ENCODE results near the gene C11orf97. TPM values are rescaled to one million over a fixed set of nuclear protein-coding genes. Genes with fewer than 3 reads are reported as not detected.

C11orf97 gene, protein sequence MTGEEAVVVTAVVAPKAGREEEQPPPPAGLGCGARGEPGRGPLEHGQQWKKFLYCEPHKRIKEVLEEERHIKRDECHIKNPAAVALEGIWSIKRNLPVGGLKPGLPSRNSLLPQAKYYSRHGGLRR
- total RNA-seq, result not detected in 2 replicates

DNA sequence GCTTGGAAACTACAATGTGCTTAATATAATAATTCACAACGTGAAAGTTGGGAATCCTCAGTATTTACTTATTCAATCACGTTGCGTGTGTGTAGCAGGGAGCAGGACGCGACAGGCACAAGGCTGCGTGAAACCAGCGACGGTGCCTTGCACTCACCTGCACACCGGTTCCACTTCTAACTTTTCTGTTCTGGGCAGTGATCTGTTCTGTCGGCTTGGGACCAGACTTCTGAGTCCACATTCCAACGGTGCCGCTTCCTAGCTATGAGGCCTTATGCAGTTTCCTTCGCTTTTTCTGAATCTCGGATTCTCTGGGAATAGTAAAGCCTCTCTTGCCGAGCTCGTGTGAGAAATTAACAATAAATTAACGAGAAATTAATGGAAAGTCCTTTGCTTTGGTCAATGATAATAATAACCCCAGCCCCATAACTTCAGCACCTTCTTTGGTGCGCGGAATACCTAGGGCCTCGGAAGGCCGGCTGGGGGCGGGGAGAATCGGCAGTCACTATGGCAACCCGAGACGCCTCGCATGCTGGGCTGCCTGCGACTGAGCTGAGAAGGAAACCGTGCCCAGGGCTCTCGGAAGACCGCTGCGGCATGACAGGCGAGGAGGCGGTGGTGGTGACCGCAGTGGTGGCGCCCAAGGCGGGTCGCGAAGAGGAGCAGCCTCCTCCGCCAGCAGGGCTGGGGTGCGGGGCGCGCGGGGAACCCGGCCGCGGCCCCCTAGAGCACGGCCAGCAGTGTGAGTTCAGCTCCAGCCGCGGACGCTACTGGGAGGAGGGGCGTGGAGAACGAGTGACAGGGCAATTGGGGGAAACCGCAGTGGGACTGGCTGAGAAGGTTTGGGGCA lies at the start of gene C11orf97:
Gene C11orf97, plus strand, starts transcription at position 530 of the 850 bp plus-strand sequence. Its CDS starts 68 bp downstream, at position 598.

GRCh38 chr11:94493281-94494125 lies 18.8 kb upstream of the C11orf97 start, which contains the start of the genes ANKRD49 and MRE11:
Gene ANKRD49, plus strand, starts transcription at chr11:94493984. Its CDS starts 2,710 bp downstream, at chr11:94496694.
Gene MRE11, minus strand, starts transcription at chr11:94493844. Its CDS starts 1,043 bp downstream, at chr11:94492801.

DNA sequence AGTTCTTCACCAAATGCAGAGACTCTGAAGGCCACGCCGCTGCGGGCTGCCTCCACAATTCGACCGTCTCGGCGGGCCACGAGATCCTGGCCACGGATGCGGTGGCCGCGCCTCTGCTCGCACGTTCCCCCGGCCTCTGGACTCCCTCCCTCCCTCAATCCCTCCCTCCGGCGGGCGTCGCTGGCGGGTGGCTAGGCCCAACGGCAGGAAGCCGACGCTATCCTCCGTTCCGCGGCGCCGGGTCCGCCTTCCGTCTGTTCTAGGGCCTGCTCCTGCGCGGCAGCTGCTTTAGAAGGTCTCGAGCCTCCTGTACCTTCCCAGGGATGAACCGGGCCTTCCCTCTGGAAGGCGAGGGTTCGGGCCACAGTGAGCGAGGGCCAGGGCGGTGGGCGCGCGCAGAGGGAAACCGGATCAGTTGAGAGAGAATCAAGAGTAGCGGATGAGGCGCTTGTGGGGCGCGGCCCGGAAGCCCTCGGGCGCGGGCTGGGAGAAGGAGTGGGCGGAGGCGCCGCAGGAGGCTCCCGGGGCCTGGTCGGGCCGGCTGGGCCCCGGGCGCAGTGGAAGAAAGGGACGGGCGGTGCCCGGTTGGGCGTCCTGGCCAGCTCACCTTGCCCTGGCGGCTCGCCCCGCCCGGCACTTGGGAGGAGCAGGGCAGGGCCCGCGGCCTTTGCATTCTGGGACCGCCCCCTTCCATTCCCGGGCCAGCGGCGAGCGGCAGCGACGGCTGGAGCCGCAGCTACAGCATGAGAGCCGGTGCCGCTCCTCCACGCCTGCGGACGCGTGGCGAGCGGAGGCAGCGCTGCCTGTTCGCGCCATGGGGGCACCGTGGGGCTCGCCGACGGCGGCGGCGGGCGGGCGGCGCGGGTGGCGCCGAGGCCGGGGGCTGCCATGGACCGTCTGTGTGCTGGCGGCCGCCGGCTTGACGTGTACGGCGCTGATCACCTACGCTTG lies 31.7 kb downstream of the C11orf97 start, which contains the start of gene FUT4:
Gene FUT4, plus strand, starts transcription at position 227 of the 951 bp plus-strand sequence. Its CDS starts 213 bp downstream, at position 440.

DNA sequence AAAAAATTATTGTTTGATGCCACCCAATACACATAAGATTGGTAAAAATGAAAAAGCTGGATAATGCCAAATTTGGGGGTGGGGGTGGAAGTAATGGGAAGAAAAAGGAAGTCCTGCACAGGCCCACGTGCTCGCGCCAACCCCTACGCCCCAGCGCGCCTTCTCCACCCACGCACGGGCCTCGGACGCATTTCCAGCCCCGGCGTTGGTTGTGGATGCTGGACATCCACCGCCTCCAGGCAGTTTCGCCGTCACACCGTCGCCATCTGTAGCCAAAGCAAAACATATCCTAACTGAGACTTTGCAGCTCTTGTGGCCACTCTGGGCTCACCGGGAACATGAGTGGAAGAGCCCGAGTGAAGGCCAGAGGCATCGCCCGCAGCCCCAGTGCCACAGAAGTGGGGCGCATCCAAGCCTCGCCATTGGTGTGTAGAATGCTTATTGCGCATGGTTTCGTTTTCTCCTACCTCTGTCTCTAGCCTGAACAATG lies 55.0 kb downstream of the C11orf97 start, which contains the start of gene PIWIL4:
Gene PIWIL4, plus strand, starts transcription at position 188 of the 490 bp plus-strand sequence. Its CDS starts 151 bp downstream, at position 339.

Other genes with a start within 250 kb of the C11orf97 start
- not detected in 2 replicates for gene IZUMO1R, start 207.9 kb upstream of the C11orf97 start, total RNA-seq
- gene GPR83, start 111.0 kb upstream of the C11orf97 start, total RNA-seq, result 0.07 TPM in 1 of 2 replicates, not detected in the other
- 10.6 and 10.8 TPM in 2 replicates for gene MRE11, start 18.6 kb upstream of the C11orf97 start, total RNA-seq
- 7.7 and 10.2 TPM in 2 replicates for gene ANKRD49, start 18.5 kb upstream of the C11orf97 start, total RNA-seq
- 2.0 and 2.4 TPM in 2 replicates for gene FUT4, start 31.5 kb downstream of the C11orf97 start, total RNA-seq
- 0.35 and 1.2 TPM in 2 replicates for gene PIWIL4, start 54.9 kb downstream of the C11orf97 start, total RNA-seq

Measured in airway epithelial cell (primary cell).